Inflammatory macrophage treated with lipopolysaccharide for 1 hour (primary cell): ENCODE results near the gene CDKN1C.

ENCODE experiments used
- DNase-seq, 2 donors: peaks; one replicate each; pipeline ENCODE4 v3.0.0-alpha.2; 2020 to 2022

The CDKN1C gene

DNA sequence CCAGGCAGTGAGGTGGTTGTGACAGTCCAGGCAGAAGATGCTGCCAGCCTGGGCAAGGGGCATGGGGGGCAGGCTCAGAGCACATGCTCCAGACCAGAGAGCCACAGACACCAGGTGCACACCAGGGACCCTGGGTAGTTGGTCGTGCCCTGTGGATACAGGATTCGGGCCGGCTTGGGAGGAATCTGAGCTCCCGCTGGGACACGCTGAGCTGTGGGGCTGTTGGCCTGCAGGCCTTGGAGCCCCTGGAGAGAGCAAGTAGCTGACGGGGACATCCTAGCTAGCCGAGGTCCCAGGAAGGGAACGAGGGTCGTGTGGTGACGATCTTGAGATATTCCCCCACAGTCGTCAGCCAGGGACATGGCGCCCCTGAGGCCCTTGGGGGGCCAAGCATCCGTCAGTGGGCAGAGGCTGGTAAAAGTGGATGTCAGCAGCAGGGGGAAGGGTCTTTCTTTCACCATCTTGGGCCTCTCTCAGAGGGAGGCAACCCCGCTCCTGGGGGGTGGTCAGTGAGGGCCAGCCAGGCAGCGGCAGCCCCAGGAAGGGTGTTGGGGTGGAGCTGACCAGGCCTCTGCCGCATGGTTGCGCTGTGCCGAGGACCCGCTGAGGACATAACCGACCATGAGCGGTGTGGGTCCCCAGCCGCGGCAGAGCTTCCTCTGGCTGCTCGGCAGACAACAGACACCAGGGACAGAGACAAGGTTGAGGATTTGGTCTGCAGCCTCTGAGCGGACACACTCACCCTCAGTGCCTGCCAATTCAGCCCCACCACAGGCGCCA, 44.0 kb downstream of the CDKN1C start:
- DNase-seq: no peak

- DNase-seq: no peak
These were observed 46.1 kb downstream of the CDKN1C start for GRCh38 chr11:2839395-2839943.

- no peak for DNase-seq
These were observed 46.8 kb downstream of the CDKN1C start for GRCh38 chr11:2838676-2839294.

DNA sequence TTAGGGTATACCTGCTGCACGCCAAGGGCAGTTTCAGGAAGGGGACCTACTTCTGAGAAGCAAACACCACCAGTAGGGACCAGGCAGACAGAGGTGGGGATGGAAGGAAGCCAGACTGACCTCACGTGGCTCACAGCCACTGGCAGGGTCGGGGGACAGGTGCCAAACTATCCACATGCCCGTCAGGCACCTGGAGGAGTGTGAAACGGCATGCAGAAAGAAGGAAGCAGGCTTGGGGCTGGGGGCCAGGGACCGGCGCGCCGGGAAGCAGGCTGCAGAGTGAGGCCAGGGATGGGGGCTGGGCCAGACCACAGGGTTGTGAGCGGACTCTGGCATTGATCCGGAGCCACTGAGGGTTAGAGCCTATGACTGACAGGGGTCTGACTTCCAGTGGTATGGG, 47.5 kb downstream of the CDKN1C start:
- DNase-seq: no peak

DNA sequence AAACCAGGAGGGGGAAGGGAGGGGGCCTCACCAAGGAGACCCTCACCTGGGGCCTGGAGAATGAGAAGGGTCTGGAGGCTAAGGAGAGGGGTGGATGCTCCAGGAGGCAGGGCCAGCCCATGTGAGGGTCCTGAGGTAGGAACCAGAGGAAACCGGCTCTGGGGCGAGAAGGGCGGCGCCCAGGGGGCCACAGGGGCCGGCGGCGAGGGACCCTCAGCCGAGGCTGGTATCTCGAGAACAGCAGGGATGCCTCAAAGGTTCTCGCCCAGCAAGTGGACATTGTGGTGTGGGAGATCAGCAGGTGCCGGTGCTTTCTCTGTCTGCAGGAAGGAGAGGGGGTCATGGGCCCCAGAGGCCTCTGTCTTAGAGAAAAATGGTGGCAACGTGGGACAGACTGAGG, 47.9 kb downstream of the CDKN1C start:
- no peak for DNase-seq

DNA sequence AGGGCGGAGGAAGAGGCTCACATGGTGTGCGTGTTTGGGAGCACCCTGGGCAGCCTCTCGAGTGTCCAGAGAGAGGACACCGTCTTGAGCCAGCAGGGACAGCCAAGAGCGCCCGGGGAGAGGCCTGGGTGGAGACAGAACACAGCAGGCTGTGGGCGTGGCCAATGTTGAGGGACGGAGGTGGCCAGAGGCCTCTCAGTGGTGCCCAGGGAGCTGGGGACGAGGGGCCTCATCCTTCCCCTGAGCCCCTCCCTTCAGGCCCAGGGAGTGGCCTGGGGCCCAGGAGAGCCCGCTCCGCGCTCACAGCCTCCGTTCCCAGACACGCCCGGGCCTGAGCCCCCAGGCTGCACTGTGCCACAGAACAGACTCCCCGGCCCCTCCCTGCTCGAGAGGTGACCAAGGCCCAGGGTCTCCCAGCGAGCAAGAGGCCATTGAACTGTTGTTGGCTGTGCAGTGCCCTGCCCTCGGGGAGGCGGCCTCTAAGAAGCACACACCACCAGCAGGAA, 48.4 kb downstream of the CDKN1C start:
- DNase-seq: peak in 1 of 2 donors; percentile 28

DNA sequence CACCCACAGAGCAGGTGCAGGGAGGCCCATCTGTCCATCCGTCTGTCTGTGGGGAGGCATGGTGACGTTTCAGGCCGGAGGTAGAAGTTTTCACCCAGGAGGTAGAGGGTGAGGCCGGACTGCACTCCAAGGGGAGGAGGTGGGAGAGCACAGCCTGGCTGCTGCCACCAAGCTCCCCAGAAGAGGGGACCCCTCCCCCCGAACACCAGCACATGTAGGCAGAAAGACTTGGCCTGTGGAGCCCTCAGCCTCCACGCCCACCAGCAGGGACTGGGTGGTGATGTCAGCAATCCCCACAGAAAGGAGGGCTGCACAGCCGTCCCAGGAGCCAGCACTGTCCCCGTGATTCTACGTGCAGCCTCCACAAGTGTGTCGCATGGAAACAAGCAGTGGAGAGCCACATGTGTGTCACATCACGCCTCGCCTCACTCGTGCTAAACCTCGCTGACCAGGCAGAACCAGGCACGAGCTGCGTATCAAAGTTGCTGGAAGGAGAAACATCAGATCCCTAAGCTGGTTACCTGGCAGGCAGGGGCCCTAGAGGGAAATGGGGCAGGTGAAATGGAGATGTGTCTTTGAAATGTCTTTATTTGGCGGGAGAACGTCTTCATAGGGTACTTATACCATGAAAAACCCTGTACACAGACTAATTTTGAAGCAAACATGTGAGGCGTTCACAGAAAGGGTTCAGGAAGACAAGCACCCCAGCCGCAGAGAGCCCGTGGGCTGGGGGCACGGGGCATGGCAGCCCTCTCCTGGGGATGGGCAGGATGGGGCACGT, 49.1 kb downstream of the CDKN1C start:
- no peak for DNase-seq

GRCh38 chr11:2835751-2836150, 49.8 kb downstream of the CDKN1C start:
- DNase-seq: no peak

DNA sequence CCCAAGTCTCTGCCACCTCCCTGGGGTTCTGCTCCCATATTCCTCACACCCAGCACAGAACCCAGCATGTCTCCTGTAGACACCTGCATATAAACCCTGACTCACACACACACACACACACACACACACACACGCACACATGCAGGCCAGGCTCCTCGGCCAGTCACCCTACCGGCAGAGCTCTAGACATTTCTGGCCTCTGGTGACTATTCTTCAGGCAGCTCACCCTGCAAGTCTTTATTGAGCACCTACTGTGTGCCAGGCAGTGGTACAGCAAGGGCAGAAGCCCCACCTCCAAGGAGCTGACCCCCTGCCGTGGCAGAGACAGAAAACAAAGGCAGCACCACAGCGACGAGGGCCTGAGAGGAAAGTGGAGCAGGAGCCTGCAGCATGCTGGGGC, 50.3 kb downstream of the CDKN1C start:
- no peak for DNase-seq

DNA sequence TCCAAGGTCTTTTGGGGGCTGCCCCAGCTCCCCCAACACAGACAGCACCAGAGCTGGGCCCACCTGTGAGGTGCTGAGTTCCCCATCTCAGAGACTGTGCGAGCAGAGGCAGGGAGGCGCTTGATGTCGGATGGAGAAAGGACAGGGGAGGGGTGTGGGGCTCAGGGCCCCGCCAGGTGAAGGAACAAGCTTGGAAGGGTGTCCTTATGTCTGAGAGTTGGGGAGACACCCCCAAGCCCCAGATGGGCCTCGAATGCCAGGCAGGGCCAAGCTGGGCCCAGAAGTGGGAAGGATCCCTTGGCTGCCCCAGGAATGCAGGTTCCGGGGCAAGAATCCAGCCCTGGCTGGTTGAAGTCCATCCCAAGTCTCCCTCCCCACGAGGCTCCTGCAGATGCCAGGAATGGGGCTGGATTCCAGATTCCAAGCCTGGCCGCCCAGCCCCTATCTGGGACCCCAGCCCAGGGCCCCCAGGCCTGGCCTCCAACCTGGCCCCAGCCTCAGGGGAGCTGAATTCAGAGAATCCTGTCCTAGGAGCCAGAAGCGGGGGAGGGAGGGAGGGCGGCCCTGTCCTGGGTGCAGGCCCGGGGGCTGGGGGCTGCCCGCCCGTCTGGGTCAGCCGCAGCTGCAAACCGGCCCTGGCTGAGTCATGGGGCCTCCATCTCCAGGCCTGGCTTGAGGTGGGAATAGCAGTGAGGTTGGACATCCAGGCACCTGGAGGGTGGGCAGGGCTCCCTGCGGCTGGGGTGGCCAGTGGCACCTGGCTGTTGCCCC, 50.9 kb downstream of the CDKN1C start:
- DNase-seq: no peak

DNA sequence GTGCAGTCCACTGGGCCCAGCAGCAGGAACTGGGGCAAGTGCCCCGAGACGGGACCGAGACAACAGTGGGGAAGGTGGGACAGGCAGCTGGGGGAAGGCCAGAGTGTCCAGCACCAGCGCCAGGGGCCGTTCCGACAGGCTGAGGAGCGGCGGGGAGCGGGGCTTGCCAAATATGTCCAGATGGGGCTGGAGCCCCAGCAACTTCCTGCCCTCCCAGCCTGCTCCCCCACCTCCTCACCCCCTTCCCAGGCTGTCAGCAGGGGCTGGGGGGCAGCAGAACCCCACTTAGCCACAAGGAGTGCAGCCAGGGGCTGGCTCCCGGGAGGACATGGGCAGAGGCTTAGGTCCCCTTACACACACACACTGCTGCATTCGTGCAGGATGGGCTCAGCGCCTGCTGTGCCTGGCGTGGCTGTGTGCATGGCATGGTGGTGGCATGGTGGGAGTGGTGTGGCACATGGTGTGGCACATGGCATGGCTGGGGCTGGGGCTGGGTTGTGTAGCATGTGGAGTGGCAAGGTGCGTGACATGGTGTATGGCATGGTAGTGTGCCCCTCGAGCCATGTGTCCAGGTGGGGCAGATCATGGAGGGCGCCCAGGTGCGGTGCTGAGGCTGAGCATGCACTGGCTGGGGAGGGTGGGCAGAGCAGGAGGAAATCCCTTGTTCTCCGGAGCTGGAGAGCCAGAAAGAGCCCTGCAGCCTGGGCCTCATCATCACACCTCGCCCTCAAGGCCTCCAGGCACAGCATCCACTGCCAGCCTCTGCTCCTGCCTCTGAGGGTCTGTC, 51.7 kb downstream of the CDKN1C start:
- DNase-seq: no peak
